C4-2B (cell line): Measurements from ENCODE around the gene NAV3.

Experiments used
- H3K27ac ChIP-seq: fragments of 450-650 bp; 2 replicates; pipeline ENCODE4 v1.5.1; 2017
- ZFX ChIP-seq: fragments of 450-650 bp; IDR thresholded peaks from 2 replicates; pipeline ENCODE4 v1.6.1; 2017
- TF ChIP-seq, protein P1 (sequence below): fragments of 450-650 bp; conservative IDR thresholded peaks from 2 replicates; pipeline ENCODE4 v1.5.1; 2017; ENCODE audit warnings: mild to moderate bottlenecking

NAV3 gene

DNA sequence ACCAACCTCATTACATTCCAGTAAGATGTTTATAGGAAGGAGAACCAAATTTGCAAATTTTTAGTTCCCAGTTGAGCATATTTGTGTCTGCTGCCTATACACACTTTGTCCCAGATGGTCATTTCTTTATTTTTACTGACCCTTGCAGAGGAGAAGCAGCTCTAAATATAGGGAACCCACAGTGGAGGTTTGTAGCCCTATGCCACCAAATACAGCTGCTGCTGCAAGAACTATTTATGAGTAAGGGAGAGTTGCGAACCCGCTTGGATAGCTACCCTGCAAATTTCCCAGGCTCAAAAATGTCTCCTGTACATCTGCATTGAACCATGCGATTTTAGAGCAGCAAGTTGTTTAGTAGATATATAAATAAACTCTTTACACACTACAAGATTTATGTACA lies 48.2 kb downstream of the NAV3 start:
- TF ChIP-seq, protein P1, sequence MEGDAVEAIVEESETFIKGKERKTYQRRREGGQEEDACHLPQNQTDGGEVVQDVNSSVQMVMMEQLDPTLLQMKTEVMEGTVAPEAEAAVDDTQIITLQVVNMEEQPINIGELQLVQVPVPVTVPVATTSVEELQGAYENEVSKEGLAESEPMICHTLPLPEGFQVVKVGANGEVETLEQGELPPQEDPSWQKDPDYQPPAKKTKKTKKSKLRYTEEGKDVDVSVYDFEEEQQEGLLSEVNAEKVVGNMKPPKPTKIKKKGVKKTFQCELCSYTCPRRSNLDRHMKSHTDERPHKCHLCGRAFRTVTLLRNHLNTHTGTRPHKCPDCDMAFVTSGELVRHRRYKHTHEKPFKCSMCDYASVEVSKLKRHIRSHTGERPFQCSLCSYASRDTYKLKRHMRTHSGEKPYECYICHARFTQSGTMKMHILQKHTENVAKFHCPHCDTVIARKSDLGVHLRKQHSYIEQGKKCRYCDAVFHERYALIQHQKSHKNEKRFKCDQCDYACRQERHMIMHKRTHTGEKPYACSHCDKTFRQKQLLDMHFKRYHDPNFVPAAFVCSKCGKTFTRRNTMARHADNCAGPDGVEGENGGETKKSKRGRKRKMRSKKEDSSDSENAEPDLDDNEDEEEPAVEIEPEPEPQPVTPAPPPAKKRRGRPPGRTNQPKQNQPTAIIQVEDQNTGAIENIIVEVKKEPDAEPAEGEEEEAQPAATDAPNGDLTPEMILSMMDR, result no peak
- no peak for TF ChIP-seq ZFX
- no peak overlapping the region for H3K27ac ChIP-seq

DNA sequence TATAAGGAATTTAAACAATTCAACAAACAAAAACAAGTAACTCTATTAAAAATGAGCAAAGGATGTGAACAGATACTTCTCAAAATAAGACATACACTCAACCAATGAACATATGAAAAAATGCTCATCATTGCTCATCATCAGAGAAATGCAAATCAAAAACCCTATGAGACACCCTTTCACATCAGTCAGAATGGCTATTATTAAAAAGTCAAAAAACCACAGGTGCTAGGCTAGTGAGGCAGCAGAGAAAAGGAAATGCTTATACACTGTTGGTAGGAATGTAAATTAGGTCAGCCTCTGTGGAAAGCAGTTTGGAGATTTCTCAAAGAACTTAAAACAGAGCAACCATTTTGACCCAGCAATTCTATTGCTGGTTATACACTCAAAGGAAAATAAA lies 52.0 kb downstream of the NAV3 start:
- TF ChIP-seq ZFX, result no peak
- TF ChIP-seq, protein P1, result no peak
- H3K27ac ChIP-seq, result no peak overlapping the region

DNA sequence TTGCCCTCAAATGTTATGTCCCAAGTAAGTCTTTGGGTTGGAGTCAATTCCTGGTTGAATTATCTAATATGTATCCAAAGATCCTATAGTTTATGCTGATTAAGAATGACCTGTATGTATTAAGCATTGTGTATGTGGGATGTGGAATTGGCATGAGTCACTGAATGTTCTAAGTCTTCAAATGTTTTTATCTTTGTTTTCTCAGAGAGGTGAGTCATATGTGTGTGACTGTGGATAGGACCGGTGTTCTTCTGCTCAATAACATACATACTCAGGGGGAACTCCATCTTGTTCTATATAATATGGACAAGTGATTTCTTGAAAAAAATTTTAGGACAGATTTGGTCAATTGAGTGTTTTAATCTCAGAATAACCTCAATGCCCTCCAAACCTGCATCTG lies 57.9 kb downstream of the NAV3 start:
- no peak for TF ChIP-seq ZFX
- TF ChIP-seq, protein P1, result no peak
- H3K27ac ChIP-seq, result no peak overlapping the region

DNA sequence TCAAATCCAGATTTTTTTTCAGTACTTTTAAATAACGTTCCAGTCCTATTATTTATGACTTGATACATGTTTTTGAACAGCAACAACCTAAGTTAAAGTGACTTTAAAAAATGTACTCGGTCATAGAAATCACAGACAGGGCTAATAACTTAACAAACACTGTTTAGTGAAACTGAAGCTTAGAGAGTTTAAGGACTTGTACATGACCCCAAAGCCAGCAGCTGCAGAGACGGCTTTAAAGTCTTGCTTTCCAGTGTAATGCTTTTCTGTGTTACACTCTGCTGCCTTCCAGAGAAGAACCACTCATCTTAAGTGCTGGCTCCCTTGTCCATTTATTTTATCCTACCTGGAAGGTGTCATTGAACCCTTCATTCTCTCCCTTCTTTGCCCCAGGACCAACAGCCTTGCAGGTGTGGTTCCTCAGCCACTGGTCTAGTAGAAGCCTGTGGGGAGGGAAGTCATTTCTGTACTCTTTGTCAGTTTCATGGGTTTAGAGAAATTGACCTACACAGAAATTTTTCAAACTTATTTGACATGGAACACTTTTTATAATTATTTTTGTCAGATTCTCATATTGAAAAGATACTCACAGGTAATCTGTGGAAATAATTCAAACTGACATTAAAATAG lies 60.9 kb downstream of the NAV3 start:
- TF ChIP-seq, protein P1, result no peak
- no peak for TF ChIP-seq ZFX
- H3K27ac ChIP-seq, result no peak overlapping the region

DNA sequence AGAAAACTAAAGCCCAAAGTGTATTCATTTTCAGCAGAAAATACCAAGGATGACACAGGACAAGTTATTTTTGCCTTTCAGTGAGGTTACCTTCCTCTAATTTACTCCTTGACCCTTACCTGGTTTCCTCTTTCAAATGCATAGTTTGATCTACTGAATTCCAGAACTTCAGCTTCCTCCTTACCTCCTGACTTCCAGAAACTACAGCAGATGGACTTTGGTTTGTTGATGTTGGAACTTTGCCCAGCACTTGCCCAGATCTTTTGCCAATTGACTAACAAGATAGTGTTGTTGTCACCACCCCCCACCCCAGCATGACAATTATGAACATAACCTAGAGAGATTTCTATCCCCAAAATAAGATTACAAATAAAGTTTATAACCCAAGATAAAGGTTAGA lies 63.2 kb downstream of the NAV3 start:
- TF ChIP-seq, protein P1, result no peak
- no peak for TF ChIP-seq ZFX
- no peak overlapping the region for H3K27ac ChIP-seq

DNA sequence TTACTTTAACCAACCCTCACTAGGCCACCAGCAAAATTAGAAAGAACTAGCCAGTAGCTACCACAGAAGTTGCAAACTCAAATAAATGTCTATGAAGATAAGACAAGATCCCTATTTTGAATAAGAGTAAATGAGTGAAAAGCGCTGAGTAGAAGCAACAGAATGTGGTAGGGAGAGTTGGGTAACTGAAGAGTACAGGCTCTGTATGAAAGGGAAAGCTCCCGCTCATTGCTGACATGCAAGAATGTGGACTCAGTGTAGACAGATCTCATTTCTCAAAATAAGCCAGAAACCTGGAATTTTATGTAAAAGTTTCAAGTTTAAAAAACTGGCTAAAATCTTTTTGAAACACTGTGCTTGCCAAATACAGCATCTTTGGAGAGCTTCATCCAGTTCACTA lies 63.9 kb downstream of the NAV3 start:
- H3K27ac ChIP-seq, result no peak overlapping the region
- TF ChIP-seq ZFX, result no peak
- TF ChIP-seq, protein P1, result no peak

DNA sequence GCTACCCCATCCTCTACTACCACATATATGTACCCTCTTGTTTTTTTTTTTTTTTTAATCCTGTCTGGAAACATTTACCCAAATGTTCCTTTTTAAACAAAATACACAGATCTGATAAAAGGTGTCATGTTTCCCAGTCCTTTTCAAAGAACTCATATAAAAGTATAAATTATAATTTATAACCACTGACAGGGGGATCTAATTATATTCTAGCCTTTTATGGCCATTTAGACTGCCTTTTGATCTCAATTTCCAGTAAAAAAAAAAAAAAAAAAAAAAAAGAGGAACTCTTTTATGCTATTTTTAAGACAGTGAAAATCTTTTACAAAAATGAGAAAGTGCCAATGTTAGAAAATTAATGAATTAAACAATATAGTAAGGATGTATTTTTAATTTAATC lies 65.0 kb downstream of the NAV3 start:
- TF ChIP-seq, protein P1, result no peak
- TF ChIP-seq ZFX, result no peak

More for the DNA sequence above, 65.0 kb downstream of the NAV3 start:
- no peak overlapping the region for H3K27ac ChIP-seq
